Fibroblast of skin of scalp (primary cell): ENCODE measurements around the gene TBC1D24. TPM values are rescaled to one million over a fixed set of nuclear protein-coding genes. Genes with fewer than 3 reads are reported as not detected.
"Not testable (repeated sequence)": the region's sequence is repeated elsewhere in the genome, so short reads cannot be mapped to it uniquely, and the experiment has no call there.

ENCODE experiments used
- DNase-seq: peaks from one replicate; pipeline ENCODE4 v3.0.0-alpha.2; 2013
- polyA plus RNA-seq, 2 experiments: library from polyadenylated mRNA; unstranded; fragments of 120-200 nt; gene quantifications; one replicate each; pipeline ENCODE4 v1.2.1, GENCODE V29; 2013; ENCODE audit not compliant: insufficient read length in 2 of 2

Gene TBC1D24
- 10.8 TPM for polyA plus RNA-seq (2013, experiment 1 of 2; ENCODE audit: insufficient read length)
- 12.5 TPM for polyA plus RNA-seq (2013, experiment 2 of 2; ENCODE audit: insufficient read length)

- peak; percentile 87 for DNase-seq
Observed at GRCh38 chr16:2474877-2475412, at the start of gene TBC1D24. TBC1D24 (plus strand) TSS chr16:2475127; CDS start chr16:2496149, 21,022 bp downstream.

GRCh38 chr16:2425825-2426430 is 49.0 kb upstream of the TBC1D24 start:
- DNase-seq, result no peak

GRCh38 chr16:2426941-2427361 is 48.0 kb upstream of the TBC1D24 start:
- DNase-seq, result no peak

- DNase-seq, result no peak
Observed at GRCh38 chr16:2427526-2427925, 47.4 kb upstream of the TBC1D24 start.

- DNase-seq, result peak; percentile 22
Observed at GRCh38 chr16:2428051-2428783, 46.7 kb upstream of the TBC1D24 start.

GRCh38 chr16:2428784-2429033 is 46.2 kb upstream of the TBC1D24 start:
- no peak for DNase-seq

- DNase-seq, result peak; percentile 96
Observed at GRCh38 chr16:2429034-2429770, 45.7 kb upstream of the TBC1D24 start, which contains the start of gene CCNF. CCNF (plus strand) TSS chr16:2429447; CDS start chr16:2429482, 35 bp downstream.

- DNase-seq, result no peak
Observed at GRCh38 chr16:2429771-2430663, 44.9 kb upstream of the TBC1D24 start.

- no peak for DNase-seq
Observed at GRCh38 chr16:2432286-2432685, 42.6 kb upstream of the TBC1D24 start.

- no peak for DNase-seq
Observed at GRCh38 chr16:2432801-2433505, 42.0 kb upstream of the TBC1D24 start.

- DNase-seq, result not testable (repeated sequence)
Observed at GRCh38 chr16:2435236-2435635, 39.7 kb upstream of the TBC1D24 start.

GRCh38 chr16:2436110-2436509 is 38.8 kb upstream of the TBC1D24 start:
- DNase-seq, result no peak

- no peak for DNase-seq
Observed at GRCh38 chr16:2437032-2437790, 37.7 kb upstream of the TBC1D24 start.

- no peak for DNase-seq
Observed at GRCh38 chr16:2438121-2438520, 36.8 kb upstream of the TBC1D24 start.

- no peak for DNase-seq
Observed at GRCh38 chr16:2439598-2439997, 35.3 kb upstream of the TBC1D24 start.

- DNase-seq, result not testable (repeated sequence)
Observed at GRCh38 chr16:2441143-2441804, 33.7 kb upstream of the TBC1D24 start.

- no peak for DNase-seq
Observed at GRCh38 chr16:2443555-2443954, 31.4 kb upstream of the TBC1D24 start.

GRCh38 chr16:2447920-2448583 is 26.9 kb upstream of the TBC1D24 start:
- no peak for DNase-seq

GRCh38 chr16:2449118-2449517 is 25.8 kb upstream of the TBC1D24 start:
- DNase-seq, result no peak

GRCh38 chr16:2450535-2450934 is 24.4 kb upstream of the TBC1D24 start:
- DNase-seq, result no peak
